WERI-Rb-1 (cell line): Measurements from ENCODE around the gene SATB2.

Experiments used
- DNase-seq: peaks from one replicate; pipeline ENCODE4 v3.0.0-alpha.2; 2020
- H3K27ac ChIP-seq: fragments of 250-450 bp; sonication (Bioruptor Pico); 2 replicates; pipeline ENCODE4 v1.5.1; 2020; ENCODE audit warnings: mild to moderate bottlenecking, moderate library complexity
- H3K27me3 ChIP-seq: fragments of 250-450 bp; sonication (Bioruptor Pico); 2 replicates; pipeline ENCODE4 v1.5.1; 2021; ENCODE audit warnings: mild to moderate bottlenecking, low read depth, moderate library complexity; ENCODE audit not compliant: insufficient read depth, severe bottlenecking
- H3K36me3 ChIP-seq: fragments of 250-450 bp; sonication (Bioruptor Pico); 2 replicates; pipeline ENCODE4 v1.5.1; 2020; ENCODE audit warnings: mild to moderate bottlenecking, moderate library complexity
- H3K4me3 ChIP-seq: 2 replicates; pipeline ENCODE4 v1.5.1; 2011; ENCODE audit warnings: low read depth, mild to moderate bottlenecking, control low read depth, low read length
- H3K9me3 ChIP-seq: fragments of 250-450 bp; sonication (Bioruptor Pico); 2 replicates; pipeline ENCODE4 v1.5.1; 2021; ENCODE audit warnings: mild to moderate bottlenecking, moderate library complexity; ENCODE audit not compliant: severe bottlenecking
- TF ChIP-seq, protein P1 (sequence below): IDR thresholded peaks from 2 replicates; pipeline ENCODE4 v1.5.1; 2011; ENCODE audit warnings: low read depth, mild to moderate bottlenecking, control low read depth, inconsistent platforms, low read length

The SATB2 gene

DNA sequence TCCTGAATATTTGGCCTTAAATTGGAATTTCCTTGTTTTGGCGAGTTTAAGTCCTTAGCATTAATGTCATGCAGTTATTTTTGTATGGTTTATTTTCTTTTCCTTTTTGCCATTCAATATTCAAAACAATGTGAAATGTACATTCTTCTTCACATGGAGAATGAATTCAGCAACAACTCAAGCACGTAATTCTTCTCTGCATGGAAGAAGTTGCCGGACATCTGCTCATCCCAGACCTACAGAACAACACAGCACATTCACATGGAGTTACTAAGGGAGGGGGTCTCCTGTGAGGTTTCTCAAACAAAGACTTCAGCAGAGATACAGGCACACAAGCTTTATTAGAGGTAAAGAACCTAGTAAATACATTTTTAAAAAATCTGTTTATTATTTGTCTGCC is 236.8 kb downstream of the SATB2 start:
- H3K27me3 ChIP-seq, result no peaks in the 10 kb centered on the region
- H3K4me3 ChIP-seq, result no peak overlapping the region
- no peak for DNase-seq
- peaks cover 3% of the 10 kb centered on the region for H3K9me3 ChIP-seq
- no peak overlapping the region for H3K27ac ChIP-seq
- H3K36me3 ChIP-seq, result no peaks in the 10 kb centered on the region
- TF ChIP-seq, protein P1, sequence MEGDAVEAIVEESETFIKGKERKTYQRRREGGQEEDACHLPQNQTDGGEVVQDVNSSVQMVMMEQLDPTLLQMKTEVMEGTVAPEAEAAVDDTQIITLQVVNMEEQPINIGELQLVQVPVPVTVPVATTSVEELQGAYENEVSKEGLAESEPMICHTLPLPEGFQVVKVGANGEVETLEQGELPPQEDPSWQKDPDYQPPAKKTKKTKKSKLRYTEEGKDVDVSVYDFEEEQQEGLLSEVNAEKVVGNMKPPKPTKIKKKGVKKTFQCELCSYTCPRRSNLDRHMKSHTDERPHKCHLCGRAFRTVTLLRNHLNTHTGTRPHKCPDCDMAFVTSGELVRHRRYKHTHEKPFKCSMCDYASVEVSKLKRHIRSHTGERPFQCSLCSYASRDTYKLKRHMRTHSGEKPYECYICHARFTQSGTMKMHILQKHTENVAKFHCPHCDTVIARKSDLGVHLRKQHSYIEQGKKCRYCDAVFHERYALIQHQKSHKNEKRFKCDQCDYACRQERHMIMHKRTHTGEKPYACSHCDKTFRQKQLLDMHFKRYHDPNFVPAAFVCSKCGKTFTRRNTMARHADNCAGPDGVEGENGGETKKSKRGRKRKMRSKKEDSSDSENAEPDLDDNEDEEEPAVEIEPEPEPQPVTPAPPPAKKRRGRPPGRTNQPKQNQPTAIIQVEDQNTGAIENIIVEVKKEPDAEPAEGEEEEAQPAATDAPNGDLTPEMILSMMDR, result no peak

DNA sequence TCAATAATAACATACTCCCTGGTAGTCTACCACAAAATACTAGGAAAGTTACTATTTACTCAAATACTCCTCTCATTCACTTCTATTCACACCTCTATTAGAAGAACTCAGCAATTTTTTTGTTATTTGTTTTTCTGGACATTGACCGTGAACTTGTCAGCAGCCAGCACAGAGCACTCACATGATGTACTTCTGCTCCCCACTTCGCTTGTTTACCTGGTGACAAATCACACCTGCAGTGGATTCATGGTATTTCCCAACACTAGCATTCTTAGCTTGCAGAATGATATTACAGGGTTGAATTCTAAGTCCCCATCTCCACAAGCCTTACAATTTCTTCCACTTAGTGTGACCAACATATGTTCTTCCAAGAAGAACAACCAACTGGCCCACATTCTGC is 238.2 kb downstream of the SATB2 start:
- Histone ChIP-seq H3K27me3 (no peaks in the 10 kb centered on the region), H3K4me3 (no peak overlapping the region), H3K27ac (no peak overlapping the region), H3K36me3 (no peaks in the 10 kb centered on the region), H3K9me3 (peaks cover 3% of the 10 kb centered on the region)
- TF ChIP-seq, protein P1, result no peak
- no peak for DNase-seq
